Urinary bladder (tissue), 4 donors: ENCODE data around the gene NSMCE1. TPM values are rescaled to one million over a fixed set of nuclear protein-coding genes. Genes with fewer than 3 reads are reported as not detected.

Experiments used
- DNase-seq: peaks from one replicate; pipeline ENCODE4 v3.0.0-alpha.2; 2015; ENCODE audit errors: extremely low spot score
- H3K27ac ChIP-seq: one replicate; pipeline ENCODE4 v1.5.1; 2013; ENCODE audit warnings: low read depth, mild to moderate bottlenecking, moderate library complexity
- H3K36me3 ChIP-seq: one replicate; pipeline ENCODE4 v1.6.1; 2013; ENCODE audit warnings: mild to moderate bottlenecking, moderate library complexity; ENCODE audit not compliant: insufficient read depth
- H3K4me1 ChIP-seq: one replicate; pipeline ENCODE4 v1.6.1; 2013; ENCODE audit warnings: mild to moderate bottlenecking, moderate library complexity; ENCODE audit not compliant: insufficient read depth
- H3K4me3 ChIP-seq: one replicate; pipeline ENCODE4 v1.5.1; 2013; ENCODE audit warnings: low read depth, low read length
- WGBS: extraction: QIAGEN DNeasy Blood & Tissue Kit; methylation state at CpG from one replicate; pipeline ENCODE4 v1.1.7; 2013; 5-methylcytosine and 5-hydroxymethylcytosine counted together
- polyA plus RNA-seq: library from polyadenylated mRNA; stranded (reverse); fragments of 200-250 nt; gene quantifications from one replicate; pipeline ENCODE4 v1.2.3, GENCODE V29; 2013
- total RNA-seq: library from RNA; depleted of rRNA; stranded (reverse); fragments of >200 nt; gene quantifications from one replicate; pipeline ENCODE4 v1.2.3, GENCODE V29; 2014
- donor health status: healthy with polysubstance abuse.
- donor health status: healthy.

NSMCE1 gene
- total and polyA plus RNA-seq, 2 donors = 33.9 to 76.3 TPM

- Histone ChIP-seq H3K4me1 (no peaks in the 10 kb centered on the region), H3K36me3 (no peaks in the 10 kb centered on the region), H3K4me3 (no peak overlapping the region), H3K27ac (no peak overlapping the region)
- WGBS = 66% methylated on average over 16 of the region's 16 CpGs
- no peak for DNase-seq
These were observed 42.2 kb upstream of the NSMCE1 start for GRCh38 chr16:27310576-27311447.

DNA sequence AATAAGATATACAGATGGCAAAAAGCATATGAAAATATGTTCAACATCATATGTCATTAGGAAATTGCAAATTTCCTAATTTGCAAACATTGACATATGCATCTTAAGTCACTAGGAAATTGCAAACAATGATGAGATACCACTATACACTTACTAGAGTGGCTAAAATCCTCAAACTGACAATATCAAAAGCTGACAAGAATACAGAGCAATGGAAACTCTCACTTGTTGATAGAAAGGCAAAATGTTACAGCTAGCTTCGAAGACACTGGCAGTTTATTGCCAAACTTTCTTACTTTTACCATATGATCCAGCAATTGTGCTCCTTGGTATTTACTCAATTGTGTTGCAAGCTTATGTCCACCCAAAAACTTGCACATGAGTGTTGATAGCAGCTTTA, 40.2 kb upstream of the NSMCE1 start:
- no peak overlapping the region for H3K27ac ChIP-seq
- no peaks in the 10 kb centered on the region for H3K4me1 ChIP-seq
- no peaks in the 10 kb centered on the region for H3K36me3 ChIP-seq
- 90% methylated on average over 1 of the region's 1 CpG for WGBS
- no peak for DNase-seq
- H3K4me3 ChIP-seq = no peak overlapping the region

GRCh38 chr16:27305839-27306442, 37.4 kb upstream of the NSMCE1 start:
- Histone ChIP-seq H3K27ac (no peak overlapping the region), H3K4me3 (no peak overlapping the region), H3K4me1 (no peaks in the 10 kb centered on the region), H3K36me3 (no peaks in the 10 kb centered on the region)
- no peak for DNase-seq
- WGBS = 97% methylated on average over 9 of the region's 9 CpGs

DNA sequence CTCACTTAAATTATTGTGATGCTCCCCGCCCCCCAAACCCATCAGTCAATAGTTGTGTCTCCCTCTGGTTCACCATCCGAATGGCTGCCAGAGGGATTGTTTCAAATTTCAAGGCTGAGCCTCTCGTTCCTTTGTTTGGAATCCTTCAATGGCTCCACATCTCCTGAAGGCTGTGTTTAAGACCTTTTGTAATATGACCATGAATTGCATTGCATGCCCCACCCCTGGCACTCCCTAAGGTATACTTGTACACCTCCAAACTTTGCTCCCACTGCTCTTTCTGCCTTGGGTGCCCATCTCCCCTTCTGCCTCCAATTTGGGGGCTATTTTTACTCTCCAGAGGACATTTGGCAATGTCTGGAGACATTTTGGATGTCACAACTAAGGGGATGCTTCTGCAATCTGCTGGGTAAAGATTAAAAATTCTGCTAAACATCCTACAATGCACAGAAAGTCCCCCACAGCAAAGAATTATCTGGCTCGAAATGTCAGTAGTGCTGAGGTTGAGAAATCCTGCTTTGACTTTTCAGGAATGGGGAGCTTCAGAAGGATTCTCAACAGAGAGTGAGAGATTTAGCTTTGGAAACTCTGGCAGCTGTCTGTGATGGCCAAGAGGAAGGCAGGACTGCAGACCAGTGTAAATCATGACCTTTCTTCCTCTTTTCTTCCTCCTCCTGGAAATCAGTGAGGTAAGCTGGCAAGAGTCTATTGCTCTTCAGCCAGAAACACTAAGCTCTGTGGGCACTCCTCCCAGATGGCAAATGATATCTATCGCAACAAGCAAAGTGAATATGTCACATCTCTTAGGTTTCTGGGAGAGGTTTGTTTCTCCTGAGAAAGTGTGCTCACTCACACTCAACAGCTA, 36.5 kb upstream of the NSMCE1 start:
- no peak for DNase-seq
- WGBS = 61% methylated on average over 5 of the region's 5 CpGs
- Histone ChIP-seq H3K4me3 (no peak overlapping the region), H3K36me3 (no peaks in the 10 kb centered on the region), H3K27ac (no peak overlapping the region), H3K4me1 (no peaks in the 10 kb centered on the region)

DNA sequence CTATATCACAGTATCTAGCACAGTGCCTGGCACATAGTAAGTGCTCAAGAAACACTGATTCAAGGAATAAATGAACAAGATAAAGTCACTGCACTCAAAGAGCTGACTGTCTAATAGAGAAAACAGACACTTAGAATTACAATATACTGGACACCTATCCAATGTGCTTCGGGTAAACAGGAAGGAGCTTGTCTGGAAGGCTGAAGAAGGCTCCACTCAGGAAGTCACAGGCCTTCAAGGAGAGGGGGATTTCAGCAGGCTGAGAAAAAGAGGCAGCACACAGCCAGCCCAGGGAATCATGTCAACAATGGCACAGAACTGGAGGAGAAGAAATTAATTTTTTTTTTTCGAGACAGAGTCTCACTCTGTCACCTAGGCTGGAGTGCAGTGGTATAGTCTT, 35.5 kb upstream of the NSMCE1 start:
- no peak overlapping the region for H3K4me3 ChIP-seq
- WGBS = 65% methylated on average over 2 of the region's 2 CpGs
- no peaks in the 10 kb centered on the region for H3K4me1 ChIP-seq
- DNase-seq = no peak
- no peaks in the 10 kb centered on the region for H3K36me3 ChIP-seq
- no peak overlapping the region for H3K27ac ChIP-seq

- no peak overlapping the region for H3K27ac ChIP-seq
- no peaks in the 10 kb centered on the region for H3K4me1 ChIP-seq
- DNase-seq = no peak
- H3K36me3 ChIP-seq = no peaks in the 10 kb centered on the region
- 83% methylated on average over 12 of the region's 12 CpGs for whole genome bisulfite sequencing
- no peak overlapping the region for H3K4me3 ChIP-seq
These were observed 34.9 kb upstream of the NSMCE1 start for GRCh38 chr16:27303256-27304100.

GRCh38 chr16:27302126-27302525, 33.6 kb upstream of the NSMCE1 start:
- Histone ChIP-seq H3K4me1 (no peaks in the 10 kb centered on the region), H3K36me3 (no peaks in the 10 kb centered on the region), H3K4me3 (no peak overlapping the region), H3K27ac (no peak overlapping the region)
- no peak for DNase-seq
- WGBS = 94% methylated on average over 3 of the region's 3 CpGs

- no peak for DNase-seq
- Histone ChIP-seq H3K4me3 (no peak overlapping the region), H3K4me1 (no peaks in the 10 kb centered on the region), H3K36me3 (no peaks in the 10 kb centered on the region), H3K27ac (no peak overlapping the region)
- WGBS = 96% methylated on average over 3 of the region's 3 CpGs
These were observed 32.8 kb upstream of the NSMCE1 start for GRCh38 chr16:27301236-27301861.

- H3K4me3 ChIP-seq = no peak overlapping the region
- 97% methylated on average over 5 of the region's 5 CpGs for WGBS
- no peak overlapping the region for H3K27ac ChIP-seq
- no peaks in the 10 kb centered on the region for H3K4me1 ChIP-seq
- H3K36me3 ChIP-seq = no peaks in the 10 kb centered on the region
- no peak for DNase-seq
These were observed 29.6 kb upstream of the NSMCE1 start for GRCh38 chr16:27298132-27298531.

GRCh38 chr16:27293343-27293742, 24.8 kb upstream of the NSMCE1 start:
- H3K36me3 ChIP-seq = no peaks in the 10 kb centered on the region
- no peak overlapping the region for H3K4me3 ChIP-seq
- H3K27ac ChIP-seq = no peak overlapping the region
- no peaks in the 10 kb centered on the region for H3K4me1 ChIP-seq
- DNase-seq = no peak
- 66% methylated on average over 5 of the region's 5 CpGs for WGBS

DNA sequence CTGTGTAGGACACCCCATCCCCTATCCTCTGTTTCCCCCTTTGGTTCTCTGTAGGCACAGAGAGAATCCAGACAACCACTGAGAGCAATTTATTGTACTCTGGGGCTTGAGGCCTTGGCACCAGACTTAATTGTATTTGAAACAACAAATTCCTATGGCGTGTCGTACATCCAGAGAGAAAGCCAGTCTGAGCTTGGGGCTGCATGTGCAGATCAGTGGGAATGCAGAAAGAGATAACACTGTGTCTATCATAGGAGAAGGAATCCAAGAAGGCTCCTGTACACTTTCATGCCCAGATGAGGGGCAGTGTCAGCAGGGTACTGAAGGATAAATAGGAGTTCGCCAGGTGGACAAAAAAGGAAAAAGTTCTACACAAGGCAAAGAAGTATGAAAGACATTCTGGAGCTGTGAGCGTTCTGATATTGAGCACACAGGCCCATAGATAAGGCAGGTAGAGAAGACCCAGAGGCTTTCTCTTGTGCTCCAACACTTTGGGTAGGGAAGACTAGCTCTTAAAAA, 23.2 kb upstream of the NSMCE1 start:
- 83% methylated on average over 4 of the region's 4 CpGs for WGBS
- Histone ChIP-seq H3K4me1 (no peaks in the 10 kb centered on the region), H3K4me3 (no peak overlapping the region), H3K36me3 (no peaks in the 10 kb centered on the region), H3K27ac (no peak overlapping the region)
- no peak for DNase-seq

DNA sequence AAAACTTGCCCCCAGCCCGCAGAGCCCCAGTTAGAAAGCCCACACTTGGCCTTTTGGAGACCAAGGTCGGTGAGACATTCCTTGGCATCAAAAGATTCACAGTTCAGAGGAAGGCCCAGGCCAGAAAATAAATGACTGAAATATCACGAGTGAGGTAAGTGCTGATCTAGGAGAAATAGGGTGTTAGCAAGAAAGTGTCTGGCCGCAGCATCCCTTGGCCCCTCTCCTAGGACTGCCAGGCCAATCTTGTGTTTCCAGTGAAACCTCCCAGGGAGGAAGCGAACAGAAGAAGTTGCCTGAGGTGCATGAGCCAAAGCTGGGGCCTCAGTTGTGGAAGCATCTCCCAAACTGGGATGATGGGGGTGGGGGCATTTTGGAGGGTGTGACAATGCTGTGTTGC, 22.5 kb upstream of the NSMCE1 start:
- 51% methylated on average over 5 of the region's 5 CpGs for WGBS
- no peak overlapping the region for H3K27ac ChIP-seq
- no peaks in the 10 kb centered on the region for H3K36me3 ChIP-seq
- no peak overlapping the region for H3K4me3 ChIP-seq
- no peak for DNase-seq
- no peaks in the 10 kb centered on the region for H3K4me1 ChIP-seq
